Measurements from ENCODE around the gene ATPAF1.

DNA sequence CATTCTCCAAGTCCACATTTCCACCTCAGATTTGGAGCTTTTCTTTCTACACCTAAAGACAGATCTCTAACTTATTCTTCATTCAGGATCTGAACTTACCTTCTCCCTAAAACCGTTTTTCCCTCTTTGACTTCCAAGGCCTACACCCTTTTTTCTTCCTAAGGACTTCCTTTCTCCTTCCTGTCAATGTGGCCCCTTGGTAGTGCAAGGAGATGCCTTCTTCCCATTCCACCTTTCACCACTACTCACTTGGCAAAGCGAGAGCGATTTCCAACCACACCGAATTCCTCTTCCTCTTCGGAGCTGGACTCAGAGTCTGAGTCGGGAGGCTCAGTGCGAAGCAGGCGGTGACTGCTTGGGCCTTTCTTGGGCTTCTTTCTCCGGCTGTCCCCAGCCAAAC lies 49.5 kb upstream of the ATPAF1 start:
- TF ChIP-seq, protein P1, sequence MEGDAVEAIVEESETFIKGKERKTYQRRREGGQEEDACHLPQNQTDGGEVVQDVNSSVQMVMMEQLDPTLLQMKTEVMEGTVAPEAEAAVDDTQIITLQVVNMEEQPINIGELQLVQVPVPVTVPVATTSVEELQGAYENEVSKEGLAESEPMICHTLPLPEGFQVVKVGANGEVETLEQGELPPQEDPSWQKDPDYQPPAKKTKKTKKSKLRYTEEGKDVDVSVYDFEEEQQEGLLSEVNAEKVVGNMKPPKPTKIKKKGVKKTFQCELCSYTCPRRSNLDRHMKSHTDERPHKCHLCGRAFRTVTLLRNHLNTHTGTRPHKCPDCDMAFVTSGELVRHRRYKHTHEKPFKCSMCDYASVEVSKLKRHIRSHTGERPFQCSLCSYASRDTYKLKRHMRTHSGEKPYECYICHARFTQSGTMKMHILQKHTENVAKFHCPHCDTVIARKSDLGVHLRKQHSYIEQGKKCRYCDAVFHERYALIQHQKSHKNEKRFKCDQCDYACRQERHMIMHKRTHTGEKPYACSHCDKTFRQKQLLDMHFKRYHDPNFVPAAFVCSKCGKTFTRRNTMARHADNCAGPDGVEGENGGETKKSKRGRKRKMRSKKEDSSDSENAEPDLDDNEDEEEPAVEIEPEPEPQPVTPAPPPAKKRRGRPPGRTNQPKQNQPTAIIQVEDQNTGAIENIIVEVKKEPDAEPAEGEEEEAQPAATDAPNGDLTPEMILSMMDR (IDR thresholded peaks at IDR 0.05) = no peak
- no peak for TF ChIP-seq POLR2A (IDR thresholded peaks at IDR 0.05)
